Tibial artery (tissue), 4 donors: ENCODE measurements around the gene CPE.

Experiments
- DNase-seq, 2 donors: peaks; one replicate each; pipeline ENCODE4 v3.0.0-alpha.2; 2019
- H3K27ac ChIP-seq, 2 donors: fragments of 200-600 bp; sonication (generic) in 1 of 2; 1 replicate in 1 of 2; 2 replicates in 1 of 2; pipeline ENCODE4 v1.5.1; 2018 to 2019; ENCODE audit warnings: mild to moderate bottlenecking in 1 of 2
- H3K27me3 ChIP-seq, 2 donors: fragments of 200-600 bp; sonication (generic) in 1 of 2; one replicate each; pipeline versions ENCODE4 v1.5.1 to v1.6.0; 2016 to 2019
- H3K36me3 ChIP-seq, 3 donors: fragments of 200-600 bp; sonication (generic) in 2 of 3; one replicate each; pipeline ENCODE4 v1.5.1; 2016 to 2019; ENCODE audit warnings: mild to moderate bottlenecking in 2 of 3
- H3K4me1 ChIP-seq, 4 donors: fragments of 200-600 bp; sonication (generic) in 2 of 4; 1 replicate in 3 of 4; 2 replicates in 1 of 4; pipeline ENCODE4 v1.5.1; 2016 to 2019
- H3K4me3 ChIP-seq, 2 donors: fragments of 200-600 bp; sonication (generic) in 1 of 2; 1 replicate in 1 of 2; 2 replicates in 1 of 2; pipeline ENCODE4 v1.5.1; 2018 to 2019; ENCODE audit warnings: mild to moderate bottlenecking in 2 of 2
- H3K9me3 ChIP-seq, 3 donors: fragments of 200-600 bp; sonication (generic) in 1 of 3; one replicate each; pipeline ENCODE4 v1.5.1; 2016 to 2019
- intact Hi-C: fragments of 100-400 bp; cut with DNase I; formaldehyde crosslinking; loops from one replicate; pipeline ENCODE4 v1.15.0; 2023; ENCODE audit warnings: low total_unique reads
- TF ChIP-seq, protein P1 (sequence below), 2 experiments: fragments of 200-600 bp in 1 of 2; fragments of 450-650 bp in 1 of 2; IDR thresholded peaks; one replicate each; pipeline ENCODE4 v1.5.1; 2017 to 2019; ENCODE audit warnings: antibody characterized with exemption in 2 of 2, mild to moderate bottlenecking in 1 of 2, moderate library complexity in 1 of 2

The CPE gene

DNA sequence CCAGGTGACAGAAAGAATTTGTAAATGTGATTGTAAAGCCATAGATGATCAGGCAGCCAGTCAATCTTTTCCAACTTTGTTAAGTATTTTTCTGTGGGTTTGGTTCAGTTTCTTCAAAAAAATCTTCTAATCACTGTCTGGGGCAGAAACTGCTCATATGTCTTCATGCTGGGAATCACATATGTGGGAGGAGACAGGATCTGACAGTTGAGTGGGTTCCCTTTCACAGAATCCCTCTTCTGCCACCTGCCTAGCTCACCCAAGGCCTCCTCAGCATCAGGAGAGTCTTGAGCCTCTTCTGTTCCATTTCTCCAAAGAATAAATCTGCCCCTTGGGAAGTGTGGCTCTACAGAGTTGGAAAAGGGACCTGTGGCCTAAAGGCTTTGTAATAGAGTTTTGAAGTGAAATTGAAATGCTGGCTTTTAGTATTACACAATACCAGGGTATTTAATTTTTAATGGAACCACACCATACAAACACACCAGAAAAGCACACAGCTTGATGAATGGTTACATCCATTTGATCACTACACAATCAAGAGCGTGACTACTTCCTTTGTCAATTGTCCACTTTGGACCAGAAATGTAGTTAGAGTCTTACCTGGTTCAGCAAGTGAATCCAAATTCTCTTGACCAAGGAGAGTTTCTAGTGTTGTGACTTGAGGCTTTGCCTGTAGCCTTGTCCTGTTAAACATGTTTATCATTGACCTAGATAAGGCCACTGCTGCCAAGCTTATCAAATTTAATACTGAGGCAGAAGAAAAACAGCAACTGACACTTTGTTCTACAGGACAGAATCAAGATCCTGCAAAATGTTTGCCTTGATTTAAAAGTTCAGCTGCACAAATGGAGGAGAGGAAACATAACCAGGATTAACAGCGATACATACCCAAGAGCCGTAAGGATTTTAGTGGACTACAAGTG lies 30.9 kb upstream of the CPE start:
- intact Hi-C loops = no loop called here
- H3K4me3 ChIP-seq = no peak overlapping the region
- H3K27ac ChIP-seq = no peak overlapping the region

DNA sequence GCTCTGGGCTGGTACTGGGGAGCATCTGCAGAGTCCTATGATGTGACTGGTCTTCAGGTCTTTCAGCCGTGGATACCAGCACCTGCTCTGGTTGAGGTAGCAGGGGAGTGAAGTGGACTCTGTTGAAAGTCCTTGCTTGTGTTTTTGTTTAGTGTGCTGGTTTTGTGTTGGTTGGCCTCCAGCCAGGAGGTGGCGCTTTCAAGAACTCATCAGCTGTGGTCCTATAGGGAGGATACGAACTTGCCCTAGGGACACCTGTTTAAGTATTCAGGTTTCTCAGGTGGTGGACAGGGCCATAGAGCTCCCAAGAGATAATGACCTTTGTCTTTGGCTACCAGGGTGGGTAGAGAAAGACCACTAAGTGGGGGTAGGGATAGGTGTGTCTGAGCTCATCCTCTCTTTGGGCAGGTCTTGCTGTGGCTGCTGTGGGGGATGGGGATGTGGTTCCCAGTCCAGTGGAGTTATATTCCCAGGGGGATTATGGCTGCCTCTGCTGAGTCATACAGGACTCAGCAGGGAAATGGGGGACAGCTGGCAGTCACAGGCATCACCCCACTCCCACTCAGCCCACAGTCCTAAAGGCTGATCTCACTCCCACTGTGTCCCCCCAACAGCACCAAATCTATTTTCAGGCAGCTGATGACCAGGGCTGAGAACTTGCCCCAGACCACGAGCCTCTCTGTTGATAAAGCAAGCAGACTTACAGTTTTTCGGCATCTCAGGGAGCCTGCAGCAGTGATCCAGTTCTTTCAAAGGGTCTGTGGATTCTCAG lies 27.3 kb upstream of the CPE start:
- Histone ChIP-seq H3K4me1 (no peaks in the 10 kb centered on the region), H3K27ac (no peak overlapping the region), H3K4me3 (no peak overlapping the region), H3K36me3 (no peaks in the 10 kb centered on the region), H3K27me3 (no peaks in the 10 kb centered on the region), H3K9me3 (no peaks in the 10 kb centered on the region)
- TF ChIP-seq, protein P1, sequence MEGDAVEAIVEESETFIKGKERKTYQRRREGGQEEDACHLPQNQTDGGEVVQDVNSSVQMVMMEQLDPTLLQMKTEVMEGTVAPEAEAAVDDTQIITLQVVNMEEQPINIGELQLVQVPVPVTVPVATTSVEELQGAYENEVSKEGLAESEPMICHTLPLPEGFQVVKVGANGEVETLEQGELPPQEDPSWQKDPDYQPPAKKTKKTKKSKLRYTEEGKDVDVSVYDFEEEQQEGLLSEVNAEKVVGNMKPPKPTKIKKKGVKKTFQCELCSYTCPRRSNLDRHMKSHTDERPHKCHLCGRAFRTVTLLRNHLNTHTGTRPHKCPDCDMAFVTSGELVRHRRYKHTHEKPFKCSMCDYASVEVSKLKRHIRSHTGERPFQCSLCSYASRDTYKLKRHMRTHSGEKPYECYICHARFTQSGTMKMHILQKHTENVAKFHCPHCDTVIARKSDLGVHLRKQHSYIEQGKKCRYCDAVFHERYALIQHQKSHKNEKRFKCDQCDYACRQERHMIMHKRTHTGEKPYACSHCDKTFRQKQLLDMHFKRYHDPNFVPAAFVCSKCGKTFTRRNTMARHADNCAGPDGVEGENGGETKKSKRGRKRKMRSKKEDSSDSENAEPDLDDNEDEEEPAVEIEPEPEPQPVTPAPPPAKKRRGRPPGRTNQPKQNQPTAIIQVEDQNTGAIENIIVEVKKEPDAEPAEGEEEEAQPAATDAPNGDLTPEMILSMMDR (IDR thresholded peaks at IDR 0.05) = no peak
- no peak for DNase-seq
- intact Hi-C loops = loop anchor here (10.0 kb wide), 1 partner anchor 217 kb away; no protein-coding TSS in a partner anchor

More for the DNA sequence above, 30.9 kb upstream of the CPE start:
- H3K36me3 ChIP-seq = peaks cover 0 to 5% (median 0%) of the 10 kb centered on the region in 3 donors
- no peaks in the 10 kb centered on the region for H3K27me3 ChIP-seq
- H3K9me3 ChIP-seq = no peaks in the 10 kb centered on the region
- DNase-seq = no peak
- TF ChIP-seq, protein P1 (IDR thresholded peaks at IDR 0.05) = no peak
- H3K4me1 ChIP-seq = no peaks in the 10 kb centered on the region

DNA sequence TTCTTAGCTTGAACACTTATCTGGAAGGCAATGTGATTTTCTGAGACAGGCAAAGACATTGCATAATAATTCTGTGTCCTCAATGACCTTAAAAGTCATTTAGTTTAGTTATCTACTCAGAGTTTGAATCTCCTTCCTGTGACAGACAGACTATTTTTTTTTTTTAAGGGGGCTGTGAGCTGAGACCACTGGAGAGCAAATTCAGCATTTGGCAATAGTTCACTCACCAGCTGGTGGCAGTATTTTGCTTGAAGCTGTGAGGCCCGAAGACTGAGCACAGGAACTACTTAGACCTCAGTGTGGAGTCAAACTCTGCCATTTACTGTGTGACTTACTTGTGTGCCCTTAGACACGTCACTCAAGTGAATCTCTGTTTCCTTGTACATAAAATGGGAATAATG lies 22.9 kb upstream of the CPE start:
- H3K36me3 ChIP-seq = no peaks in the 10 kb centered on the region
- no peak overlapping the region for H3K4me3 ChIP-seq
- peaks cover 0 to 3% of the 10 kb centered on the region in 2 donors for H3K27me3 ChIP-seq
- intact Hi-C loops = loop anchor here (5.0 to 10.0 kb wide), 2 partner anchors 106 to 221 kb away; no protein-coding TSS in a partner anchor
- H3K9me3 ChIP-seq = no peaks in the 10 kb centered on the region
- TF ChIP-seq, protein P1 (IDR thresholded peaks at IDR 0.05) = peak; percentile 53 to 56
- peak in 1 of 2 donors; percentile 40 for DNase-seq
- no peaks in the 10 kb centered on the region for H3K4me1 ChIP-seq
- H3K27ac ChIP-seq = no peak overlapping the region

DNA sequence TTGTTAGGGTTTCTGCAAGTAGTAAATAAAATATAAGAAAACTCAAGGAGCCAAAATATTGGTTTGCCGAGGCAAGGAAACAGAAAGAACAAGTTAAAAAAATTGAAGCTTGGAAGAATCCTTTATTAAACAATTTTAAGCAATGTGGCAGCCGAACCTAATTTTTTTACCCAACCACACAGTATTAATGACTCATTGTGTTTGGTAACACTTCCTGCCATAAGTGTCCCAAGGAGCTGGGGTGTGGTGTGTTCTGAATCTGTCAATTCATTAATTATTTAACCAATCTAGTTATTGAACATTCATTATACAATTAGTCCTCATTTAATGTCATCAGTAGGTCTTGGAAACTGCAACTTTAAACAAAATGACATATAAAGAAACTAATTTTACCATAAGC lies 19.3 kb upstream of the CPE start:
- H3K27ac ChIP-seq = no peak overlapping the region
- H3K4me3 ChIP-seq = no peak overlapping the region
- no peaks in the 10 kb centered on the region for H3K36me3 ChIP-seq
- no peak for DNase-seq
- TF ChIP-seq, protein P1 (IDR thresholded peaks at IDR 0.05) = no peak
- H3K27me3 ChIP-seq = peaks cover 0 to 3% of the 10 kb centered on the region in 2 donors
- H3K9me3 ChIP-seq = no peaks in the 10 kb centered on the region
- no peaks in the 10 kb centered on the region for H3K4me1 ChIP-seq
- intact Hi-C loops = loop anchor here (5.0 to 10.0 kb wide), 2 partner anchors 103 to 225 kb away; no protein-coding TSS in a partner anchor

DNA sequence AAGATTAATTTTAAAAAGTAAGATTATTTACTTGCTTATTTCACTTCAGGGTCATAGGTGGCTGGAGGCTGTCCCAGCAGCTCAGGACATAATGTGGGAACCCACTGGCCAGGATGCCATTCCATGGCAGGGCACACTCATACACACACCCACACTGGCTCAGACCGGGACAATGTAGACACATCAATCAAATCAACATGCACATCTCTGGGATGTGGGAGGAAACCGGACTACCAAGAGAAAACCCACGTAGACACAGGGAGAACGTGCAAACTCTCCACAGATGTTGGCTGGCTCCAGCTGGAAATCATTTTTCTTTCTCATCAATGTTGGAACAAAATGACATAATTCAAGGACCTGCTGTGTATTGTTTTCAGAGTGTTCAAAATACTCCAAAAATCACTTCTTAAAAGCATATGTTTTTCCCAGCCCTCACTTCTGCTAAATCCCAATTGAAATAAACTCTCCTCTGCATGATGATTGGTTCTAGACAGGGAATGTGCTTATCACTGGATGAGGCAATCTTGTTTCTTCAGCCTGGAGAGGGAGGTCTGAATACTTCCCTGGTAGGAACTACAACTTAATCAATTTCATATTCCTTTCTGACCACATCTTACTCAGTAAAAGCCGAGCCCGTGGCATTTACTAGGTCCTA lies 18.6 kb upstream of the CPE start:
- no peaks in the 10 kb centered on the region for H3K4me1 ChIP-seq
- no peak overlapping the region for H3K4me3 ChIP-seq
- DNase-seq = no peak
- intact Hi-C loops = no loop called here
- H3K9me3 ChIP-seq = no peaks in the 10 kb centered on the region
- H3K27me3 ChIP-seq = peaks cover 0 to 3% of the 10 kb centered on the region in 2 donors
- TF ChIP-seq, protein P1 (IDR thresholded peaks at IDR 0.05) = no peak
- H3K27ac ChIP-seq = no peak overlapping the region
- no peaks in the 10 kb centered on the region for H3K36me3 ChIP-seq
